Loucy (cell line): Measurements from ENCODE around the gene TNP2.

Experiments used
- H2AFZ ChIP-seq: fragments of 200-600 bp; sonication (generic); 2 replicates; pipeline ENCODE4 v1.6.0; 2016; ENCODE audit warnings: antibody characterized with exemption, mild to moderate bottlenecking, low read length, moderate library complexity
- H3F3A ChIP-seq: fragments of 200-600 bp; 2 replicates; pipeline ENCODE4 v1.6.0; 2016; ENCODE audit warnings: antibody characterized with exemption, low read depth, mild to moderate bottlenecking
- H3K27me3 ChIP-seq: fragments of 200-600 bp; sonication (generic); 2 replicates; pipeline ENCODE4 v1.6.1; 2014; ENCODE audit warnings: low read length, mild to moderate bottlenecking; ENCODE audit not compliant: insufficient read depth, poor library complexity, severe bottlenecking
- H3K36me3 ChIP-seq: fragments of 200-600 bp; sonication (generic); 2 replicates; pipeline ENCODE4 v1.6.1; 2016; ENCODE audit warnings: low read length; ENCODE audit not compliant: insufficient read depth
- H3K4me1 ChIP-seq: fragments of 200-600 bp; sonication (generic); 2 replicates; pipeline ENCODE4 v1.5.1; 2014; ENCODE audit warnings: low read length, mild to moderate bottlenecking; ENCODE audit not compliant: insufficient read depth, poor library complexity, severe bottlenecking
- H3K4me2 ChIP-seq: fragments of 200-600 bp; sonication (generic); 2 replicates; pipeline ENCODE4 v1.6.0; 2014; ENCODE audit warnings: antibody characterized with exemption, low read length, low read depth, mild to moderate bottlenecking; ENCODE audit not compliant: poor library complexity, severe bottlenecking
- H3K4me3 ChIP-seq: fragments of 200-600 bp; sonication (generic); 2 replicates; pipeline ENCODE4 v1.5.1; 2014; ENCODE audit warnings: low read length, mild to moderate bottlenecking, mixed read lengths; ENCODE audit not compliant: poor library complexity, severe bottlenecking
- H3K79me2 ChIP-seq: fragments of 200-600 bp; sonication (generic); 2 replicates; pipeline ENCODE4 v1.6.1; 2014; ENCODE audit warnings: low read length; ENCODE audit not compliant: insufficient read depth
- H3K9ac ChIP-seq: fragments of 200-600 bp; sonication (generic); 2 replicates; pipeline ENCODE4 v1.6.0; 2014; ENCODE audit warnings: mild to moderate bottlenecking, low read depth, low read length, moderate library complexity; ENCODE audit not compliant: poor library complexity, severe bottlenecking
- H3K9me2 ChIP-seq: fragments of 200-600 bp; sonication (generic); replicated peaks from 2 replicates; pipeline ENCODE4 v1.6.1; 2016; ENCODE audit warnings: low read depth, low read length, mixed read lengths
- H3K9me3 ChIP-seq: fragments of 200-600 bp; sonication (generic); 2 replicates; pipeline ENCODE4 v1.6.1; 2014; ENCODE audit warnings: mild to moderate bottlenecking, antibody characterized with exemption, low read length, low read depth; ENCODE audit not compliant: insufficient read depth
- H4K20me1 ChIP-seq: fragments of 200-600 bp; sonication (generic); 2 replicates; pipeline ENCODE4 v1.6.0; 2014; ENCODE audit warnings: antibody characterized with exemption, low read length, mild to moderate bottlenecking; ENCODE audit not compliant: insufficient read depth, poor library complexity, severe bottlenecking
- EZH2phosphoT487 ChIP-seq: fragments of 200-600 bp; IDR thresholded peaks from 2 replicates; pipeline ENCODE4 v1.6.1; 2018; ENCODE audit warnings: antibody characterized with exemption, mild to moderate bottlenecking, moderate library complexity, borderline replicate concordance
- TF ChIP-seq, protein P1 (sequence below): fragments of 200-600 bp; sonication (generic); conservative IDR thresholded peaks from 2 replicates; pipeline ENCODE4 v1.5.1; 2014; ENCODE audit warnings: mild to moderate bottlenecking, antibody characterized with exemption, low read length

TNP2 gene

GRCh38 chr16:11236461-11237254 is 32.5 kb downstream of the TNP2 start:
- H3K36me3 ChIP-seq, result no peaks in the 10 kb centered on the region
- H3K9ac ChIP-seq, result no peak overlapping the region
- no peaks in the 10 kb centered on the region for H3K9me3 ChIP-seq

DNA sequence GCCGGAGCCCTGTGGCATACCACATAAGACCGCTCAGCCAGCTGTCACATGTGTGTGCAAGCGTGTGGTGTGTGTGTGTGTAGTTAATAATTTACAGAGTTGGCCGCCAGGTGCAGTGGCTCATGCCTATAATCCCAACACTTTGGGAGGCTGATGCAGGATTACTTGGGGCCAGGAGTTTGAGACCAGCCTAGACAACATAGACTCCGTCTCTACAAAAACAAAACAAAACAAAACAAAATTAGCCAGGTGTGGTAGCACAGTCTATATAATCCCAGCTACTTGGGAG is 33.5 kb downstream of the TNP2 start:
- Histone ChIP-seq H3K4me1 (peaks cover 23% of the 10 kb centered on the region), H3K9me3 (no peaks in the 10 kb centered on the region), H3K9ac (no peak overlapping the region), H3K4me3 (no peak overlapping the region), H3F3A (no peaks in the 10 kb centered on the region), H3K79me2 (no peaks in the 10 kb centered on the region), H3K4me2 (no peak overlapping the region), H2AFZ (no peak overlapping the region), H3K9me2 (no peaks in the 10 kb centered on the region), H4K20me1 (no peaks in the 10 kb centered on the region), H3K27me3 (no peaks in the 10 kb centered on the region), H3K36me3 (no peaks in the 10 kb centered on the region)
- TF ChIP-seq EZH2phosphoT487, result no peak
- TF ChIP-seq, protein P1, sequence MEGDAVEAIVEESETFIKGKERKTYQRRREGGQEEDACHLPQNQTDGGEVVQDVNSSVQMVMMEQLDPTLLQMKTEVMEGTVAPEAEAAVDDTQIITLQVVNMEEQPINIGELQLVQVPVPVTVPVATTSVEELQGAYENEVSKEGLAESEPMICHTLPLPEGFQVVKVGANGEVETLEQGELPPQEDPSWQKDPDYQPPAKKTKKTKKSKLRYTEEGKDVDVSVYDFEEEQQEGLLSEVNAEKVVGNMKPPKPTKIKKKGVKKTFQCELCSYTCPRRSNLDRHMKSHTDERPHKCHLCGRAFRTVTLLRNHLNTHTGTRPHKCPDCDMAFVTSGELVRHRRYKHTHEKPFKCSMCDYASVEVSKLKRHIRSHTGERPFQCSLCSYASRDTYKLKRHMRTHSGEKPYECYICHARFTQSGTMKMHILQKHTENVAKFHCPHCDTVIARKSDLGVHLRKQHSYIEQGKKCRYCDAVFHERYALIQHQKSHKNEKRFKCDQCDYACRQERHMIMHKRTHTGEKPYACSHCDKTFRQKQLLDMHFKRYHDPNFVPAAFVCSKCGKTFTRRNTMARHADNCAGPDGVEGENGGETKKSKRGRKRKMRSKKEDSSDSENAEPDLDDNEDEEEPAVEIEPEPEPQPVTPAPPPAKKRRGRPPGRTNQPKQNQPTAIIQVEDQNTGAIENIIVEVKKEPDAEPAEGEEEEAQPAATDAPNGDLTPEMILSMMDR, result no peak

More at GRCh38 chr16:11236461-11237254, 32.5 kb downstream of the TNP2 start:
- H3K27me3 ChIP-seq, result no peaks in the 10 kb centered on the region
- H3K4me1 ChIP-seq, result peaks cover 24% of the 10 kb centered on the region
- no peak overlapping the region for H3K4me2 ChIP-seq
- no peak overlapping the region for H2AFZ ChIP-seq
- no peaks in the 10 kb centered on the region for H3K79me2 ChIP-seq
- H3K4me3 ChIP-seq, result no peak overlapping the region
- TF ChIP-seq, protein P1, result no peak
- no peak for TF ChIP-seq EZH2phosphoT487
- no peaks in the 10 kb centered on the region for H3F3A ChIP-seq
- no peaks in the 10 kb centered on the region for H3K9me2 ChIP-seq
- H4K20me1 ChIP-seq, result no peaks in the 10 kb centered on the region

DNA sequence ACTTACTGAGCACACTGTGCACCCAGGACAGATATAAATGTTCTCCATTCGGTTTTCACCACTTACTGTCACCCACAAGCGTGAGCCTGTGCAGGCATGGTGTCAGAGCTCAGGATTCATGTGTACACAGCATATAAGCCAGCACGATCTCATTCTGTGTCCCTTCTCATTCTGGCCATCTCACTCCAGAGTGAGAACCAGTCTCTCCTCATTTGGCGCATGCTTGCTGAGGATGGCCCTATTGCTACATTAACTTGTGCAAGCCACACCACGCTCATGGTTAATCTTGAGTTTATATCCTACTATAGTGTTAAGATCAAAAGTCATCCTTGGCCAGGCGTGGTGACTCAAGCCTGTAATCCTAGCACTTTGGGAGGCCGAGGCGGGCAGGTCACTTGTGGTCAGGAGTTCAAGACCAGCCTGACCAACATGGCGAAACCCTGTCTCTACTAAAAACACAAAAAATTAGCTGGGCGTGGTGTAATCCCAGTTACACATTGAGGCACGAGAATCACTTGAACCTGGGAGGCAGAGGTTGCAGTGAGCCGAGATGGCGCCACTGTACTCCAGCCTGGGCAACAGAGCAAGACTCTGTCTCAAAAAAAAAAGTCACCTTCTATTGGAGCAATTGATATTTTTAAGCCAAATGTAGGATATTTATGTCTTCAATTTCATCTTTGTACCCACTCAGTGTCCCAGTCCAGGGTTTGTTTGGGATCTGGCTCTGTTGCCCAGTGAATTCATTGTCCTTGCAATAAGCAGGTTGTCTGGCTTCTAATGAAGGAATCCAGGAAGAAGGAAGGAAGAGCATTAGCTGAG is 34.0 kb downstream of the TNP2 start:
- H3K27me3 ChIP-seq, result no peaks in the 10 kb centered on the region
- H2AFZ ChIP-seq, result no peak overlapping the region
- H3K9ac ChIP-seq, result no peak overlapping the region
- no peaks in the 10 kb centered on the region for H3K36me3 ChIP-seq
- H3K4me1 ChIP-seq, result peaks cover 20% of the 10 kb centered on the region
- TF ChIP-seq, protein P1, result no peak
- no peak for TF ChIP-seq EZH2phosphoT487
- no peak overlapping the region for H3K4me3 ChIP-seq
- H4K20me1 ChIP-seq, result no peaks in the 10 kb centered on the region
- H3K79me2 ChIP-seq, result no peaks in the 10 kb centered on the region
- no peaks in the 10 kb centered on the region for H3K9me2 ChIP-seq
- no peaks in the 10 kb centered on the region for H3K9me3 ChIP-seq
- H3F3A ChIP-seq, result no peaks in the 10 kb centered on the region
- H3K4me2 ChIP-seq, result no peak overlapping the region
